K562 (cell line): ENCODE data around the gene KAT2B. TPM values are rescaled to one million over a fixed set of nuclear protein-coding genes. Genes with fewer than 3 reads are reported as not detected.

Source experiments
- ATAC-seq: fragments of 200-7000 bp; cut with Tn5 transposase; 3 replicates; pipeline ENCODE4 v1.9.1; 2020; ENCODE audit warnings: moderate library complexity
- BruUV-seq: library from RNA; stranded (reverse); fragments of 400-500 nt; replicated peaks from 2 replicates; lab custom pipeline; 2021; lab: Mats Ljungman, UMichigan
- CTCF ChIA-PET: fragments of 300-600 bp; formaldehyde crosslinking; extraction: SDS; loops from one replicate; lab custom pipeline; 2021; ENCODE audit warnings: low intra/inter-chr PET ratio; lab: Yijun Ruan, JAX
- POLR2A ChIA-PET: fragments of 300-600, 350-650 bp; sonication (Branson Sonifier 250); formaldehyde crosslinking; extraction: SDS; loops from one replicate; lab custom pipeline; 2021; ENCODE audit warnings: antibody characterized with exemption, inconsistent platforms; lab: Yijun Ruan, JAX
- DNase-seq, 4 experiments: peaks; one replicate each; pipeline versions ENCODE4 v3.0.0 to v3.0.0-alpha.2; 2011 to 2018; ENCODE audit warnings: low spot score in 3 of 4, mixed read lengths in 3 of 4; ENCODE audit errors: extremely low read depth in 1 of 4
- FAIRE-seq: peaks from 2 replicates; lab custom pipeline; 2011; peaks lifted over from hg19 to GRCh38; lab: Jason Lieb, UNC
- H2AFZ ChIP-seq: 2 replicates; pipeline ENCODE4 v1.6.0; 2011; ENCODE audit warnings: low read depth, low read length, control low read depth, inconsistent platforms
- H3K27ac ChIP-seq: fragments of 200-600 bp; 3 replicates; pipeline ENCODE4 v1.8.0; 2011; ENCODE audit warnings: low read depth, mild to moderate bottlenecking, control low read depth, inconsistent platforms, low read length, moderate library complexity, mixed read lengths; ENCODE audit errors: extremely low read depth
- H3K27me3 ChIP-seq, 2 experiments: fragments of 300-600 bp in 1 of 2; 2 replicates in 1 of 2; 3 replicates in 1 of 2; pipeline versions ENCODE4 v1.6.0 to v1.8.0; 2011; ENCODE audit warnings: inconsistent platforms in 2 of 2, low read length in 2 of 2, mild to moderate bottlenecking in 1 of 2, mixed read lengths in 1 of 2, moderate library complexity in 1 of 2; ENCODE audit not compliant: control insufficient read depth in 2 of 2, insufficient read depth in 2 of 2
- H3K36me3 ChIP-seq: fragments of 300-600 bp; 3 replicates; pipeline ENCODE4 v1.8.0; 2011; ENCODE audit warnings: mild to moderate bottlenecking, low read length, inconsistent platforms; ENCODE audit not compliant: control insufficient read depth, insufficient read depth
- H3K4me1 ChIP-seq, 2 experiments: fragments of 200-600 bp in 1 of 2; replicated peaks in 1 of 2; 2 replicates in 1 of 2; 3 replicates in 1 of 2; pipeline versions ENCODE4 v1.5.1 to v1.8.0; 2011; ENCODE audit warnings: inconsistent platforms in 2 of 2, low read length in 2 of 2, mild to moderate bottlenecking in 1 of 2, mixed read lengths in 1 of 2, moderate library complexity in 1 of 2; ENCODE audit not compliant: control insufficient read depth in 2 of 2, insufficient read depth in 2 of 2
- H3K4me2 ChIP-seq: 2 replicates; pipeline ENCODE4 v1.6.1; 2011; ENCODE audit warnings: low read length, control low read depth, inconsistent platforms, mixed read lengths; ENCODE audit not compliant: insufficient read depth
- H3K4me3 ChIP-seq: fragments of 200-600 bp; sonication (generic), shearing (Covaris generic); 2 replicates; pipeline ENCODE4 v1.5.1; 2016; ENCODE audit warnings: control low read depth, inconsistent platforms
- H3K79me2 ChIP-seq: fragments of 200-600 bp; 3 replicates; pipeline ENCODE4 v1.8.0; 2011; ENCODE audit warnings: low read length, inconsistent platforms; ENCODE audit not compliant: control insufficient read depth, insufficient read depth
- H3K9ac ChIP-seq, 2 experiments: 2 replicates each; pipeline versions ENCODE4 v1.6.0 to v1.6.1; 2011; ENCODE audit warnings: low read depth in 2 of 2, low read length in 2 of 2, control low read depth in 1 of 2, inconsistent platforms in 1 of 2, mild to moderate bottlenecking in 1 of 2, mixed read lengths in 1 of 2; ENCODE audit not compliant: insufficient read depth in 1 of 2
- H3K9me1 ChIP-seq: one replicate; pipeline ENCODE4 v1.6.0; 2011; ENCODE audit warnings: inconsistent platforms, mild to moderate bottlenecking, low read length, moderate library complexity; ENCODE audit not compliant: control insufficient read depth, insufficient read depth
- H3K9me3 ChIP-seq: replicated peaks from 2 replicates; pipeline ENCODE4 v1.5.1; 2011; ENCODE audit warnings: low read depth, low read length, inconsistent platforms; ENCODE audit not compliant: control insufficient read depth, insufficient read depth
- H4K20me1 ChIP-seq: replicated peaks from 2 replicates; pipeline ENCODE4 v1.6.1; 2011; ENCODE audit warnings: low read length, inconsistent platforms, mixed read lengths; ENCODE audit not compliant: control insufficient read depth, insufficient read depth
- ETV6 ChIP-seq, 3 experiments: fragments of 150-350 bp in 1 of 3; sonication (generic) in 1 of 3; formaldehyde crosslinking in 1 of 3; IDR thresholded peaks; 2 replicates each; pipeline versions ENCODE4 v1.6.1 to v1.8.0; 2014 to 2022; ENCODE audit warnings: borderline replicate concordance in 2 of 3, low read depth in 2 of 3, antibody characterized with exemption in 1 of 3, low read length in 1 of 3, mild to moderate bottlenecking in 1 of 3, missing genetic modification reagents in 1 of 3
- SMARCC2 ChIP-seq: fragments of 450-650 bp; IDR thresholded peaks from 2 replicates; pipeline ENCODE4 v1.6.1; 2017; ENCODE audit warnings: antibody characterized with exemption, moderate library complexity, mild to moderate bottlenecking, low read depth
- WGBS: fragments of 100-300 bp; shearing (Covaris generic); methylation state at CpG from one replicate; pipeline ENCODE4 v1.1.6; 2016; ENCODE audit warnings: low coverage, mixed read lengths; ENCODE audit not compliant: insufficient coverage; ENCODE audit errors: missing lambda C conversion rate; 5-methylcytosine and 5-hydroxymethylcytosine counted together
- in situ Hi-C: fragments of 300-500 bp; cut with MboI; formaldehyde crosslinking; loops from 4 replicates; pipeline ENCODE4 v1.15.0; 2018; ENCODE audit warnings: inconsistent platforms, mixed read lengths
- intact Hi-C: fragments of 100-400 bp; cut with micrococcal nuclease; formaldehyde crosslinking; loops from 2 replicates; pipeline ENCODE4 v1.14.2; 2022
- polyA plus RNA-seq, 8 experiments: library from polyadenylated mRNA; depleted of rRNA in 4 of 8; stranded (reverse) in 5 of 8; unstranded in 3 of 8; fragments of >200 nt; fragmentation: Nextera tagmentation in 2 of 8; fragmentation: Illumina TruSeq in 1 of 8; extraction: Ambion mirVana in 2 of 8; extraction: Trizol in 1 of 8; gene quantifications; 2 replicates each; pipeline versions ENCODE4 v1.2.1 to v1.2.3, GENCODE V29; 2011 to 2014; ENCODE audit warnings: inconsistent platforms in 1 of 8, missing spikeins in 1 of 8
- total RNA-seq, 7 experiments: library from RNA; depleted of rRNA in 6 of 7; stranded (reverse); fragments of >200 nt in 6 of 7; fragmentation: Illumina TruSeq in 2 of 7; extraction: Trizol in 2 of 7; gene quantifications; 2 replicates each; pipeline versions ENCODE4 v1.2.1 to v1.2.3, GENCODE V29; 2011 to 2021; ENCODE audit warnings: low replicate concordance in 1 of 7
- TF ChIP-seq, protein P1 (sequence below): fragments of 450-650 bp; IDR thresholded peaks from 2 replicates; pipeline ENCODE4 v1.6.1; 2017; ENCODE audit warnings: antibody characterized with exemption
- TF ChIP-seq, protein P2 (sequence below): fragments of 450-650 bp; IDR thresholded peaks from 2 replicates; pipeline ENCODE4 v1.6.1; 2016; ENCODE audit warnings: borderline replicate concordance
- TF ChIP-seq, protein P3 (sequence below), 3 experiments: IDR thresholded peaks in 2 of 3; conservative IDR thresholded peaks in 1 of 3; 2 replicates each; pipeline ENCODE4 v1.5.1; 2011 to 2012; ENCODE audit warnings: low read length in 3 of 3, mild to moderate bottlenecking in 3 of 3, control low read depth in 2 of 3, improper control_type of control experiment in 1 of 3, inconsistent platforms in 1 of 3, low read depth in 1 of 3, mixed read lengths in 1 of 3, moderate library complexity in 1 of 3; ENCODE audit not compliant: insufficient read depth in 2 of 3

The KAT2B gene
- total and polyA plus RNA-seq, 9 of the 15 experiments (the other 6 are each of a cell fraction or from before 2014, with no cell fraction given) = 3.3 to 14.9 (median 12.2) TPM

DNA sequence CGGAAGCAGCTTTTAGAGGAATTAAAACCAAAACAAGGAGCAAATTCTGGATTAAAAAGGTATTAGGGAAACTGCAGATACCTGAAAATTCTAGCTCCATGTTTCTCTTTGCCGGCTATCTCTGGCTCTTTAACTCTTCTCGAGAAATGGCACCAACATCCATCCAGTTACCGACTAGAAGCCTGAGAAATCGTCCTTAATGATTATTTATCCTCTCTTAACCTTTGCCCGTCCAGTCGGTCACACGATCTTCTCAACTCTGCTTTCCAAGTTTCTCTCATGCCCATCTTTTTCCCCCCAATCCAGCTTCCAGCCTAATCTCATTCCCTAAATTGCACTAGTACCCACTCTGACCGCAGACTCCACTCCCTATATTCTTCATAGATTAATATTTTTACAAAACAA, 146.4 kb downstream of the KAT2B start (continued):
- TF ChIP-seq, protein P1, sequence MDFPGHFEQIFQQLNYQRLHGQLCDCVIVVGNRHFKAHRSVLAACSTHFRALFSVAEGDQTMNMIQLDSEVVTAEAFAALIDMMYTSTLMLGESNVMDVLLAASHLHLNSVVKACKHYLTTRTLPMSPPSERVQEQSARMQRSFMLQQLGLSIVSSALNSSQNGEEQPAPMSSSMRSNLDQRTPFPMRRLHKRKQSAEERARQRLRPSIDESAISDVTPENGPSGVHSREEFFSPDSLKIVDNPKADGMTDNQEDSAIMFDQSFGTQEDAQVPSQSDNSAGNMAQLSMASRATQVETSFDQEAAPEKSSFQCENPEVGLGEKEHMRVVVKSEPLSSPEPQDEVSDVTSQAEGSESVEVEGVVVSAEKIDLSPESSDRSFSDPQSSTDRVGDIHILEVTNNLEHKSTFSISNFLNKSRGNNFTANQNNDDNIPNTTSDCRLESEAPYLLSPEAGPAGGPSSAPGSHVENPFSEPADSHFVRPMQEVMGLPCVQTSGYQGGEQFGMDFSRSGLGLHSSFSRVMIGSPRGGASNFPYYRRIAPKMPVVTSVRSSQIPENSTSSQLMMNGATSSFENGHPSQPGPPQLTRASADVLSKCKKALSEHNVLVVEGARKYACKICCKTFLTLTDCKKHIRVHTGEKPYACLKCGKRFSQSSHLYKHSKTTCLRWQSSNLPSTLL = no peak
- 0 out of 2 replicates have a peak, but pooled peaks have one; percentile 25 for TF ChIP-seq SMARCC2
- TF ChIP-seq, protein P2, sequence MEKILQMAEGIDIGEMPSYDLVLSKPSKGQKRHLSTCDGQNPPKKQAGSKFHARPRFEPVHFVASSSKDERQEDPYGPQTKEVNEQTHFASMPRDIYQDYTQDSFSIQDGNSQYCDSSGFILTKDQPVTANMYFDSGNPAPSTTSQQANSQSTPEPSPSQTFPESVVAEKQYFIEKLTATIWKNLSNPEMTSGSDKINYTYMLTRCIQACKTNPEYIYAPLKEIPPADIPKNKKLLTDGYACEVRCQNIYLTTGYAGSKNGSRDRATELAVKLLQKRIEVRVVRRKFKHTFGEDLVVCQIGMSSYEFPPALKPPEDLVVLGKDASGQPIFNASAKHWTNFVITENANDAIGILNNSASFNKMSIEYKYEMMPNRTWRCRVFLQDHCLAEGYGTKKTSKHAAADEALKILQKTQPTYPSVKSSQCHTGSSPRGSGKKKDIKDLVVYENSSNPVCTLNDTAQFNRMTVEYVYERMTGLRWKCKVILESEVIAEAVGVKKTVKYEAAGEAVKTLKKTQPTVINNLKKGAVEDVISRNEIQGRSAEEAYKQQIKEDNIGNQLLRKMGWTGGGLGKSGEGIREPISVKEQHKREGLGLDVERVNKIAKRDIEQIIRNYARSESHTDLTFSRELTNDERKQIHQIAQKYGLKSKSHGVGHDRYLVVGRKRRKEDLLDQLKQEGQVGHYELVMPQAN = 0 out of 2 replicates have a peak, but pooled peaks have one; percentile 52

DNA sequence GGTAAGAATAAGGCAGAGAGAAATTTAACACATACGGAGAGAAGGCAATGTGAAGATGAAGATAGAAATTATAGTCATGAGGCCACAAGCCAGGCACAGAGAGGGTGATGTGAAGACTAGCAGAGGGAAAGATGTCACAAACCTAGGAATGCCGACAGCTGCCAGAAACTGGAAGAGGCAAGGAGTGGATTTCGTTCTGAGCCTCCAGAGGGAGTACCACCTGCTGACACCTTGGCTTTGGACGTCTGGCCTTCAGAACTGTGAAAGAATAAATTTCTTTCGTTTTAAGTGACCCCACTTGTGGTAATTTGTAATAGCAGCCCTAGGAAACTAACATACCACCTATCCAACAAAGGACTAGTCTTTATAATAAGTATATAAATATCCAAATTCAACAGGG, 150.7 kb downstream of the KAT2B start:
- WGBS = 18% methylated on average over 5 of the region's 5 CpGs
- ATAC-seq (no peak), DNase-seq (peak in 1 of 4 experiments; percentile 16), FAIRE-seq (peak; percentile 23)
- H3K27ac ChIP-seq = no peak overlapping the region
- H3K79me2 ChIP-seq = peaks cover under 1% of the 10 kb centered on the region; the same call in 1 of the 3 replicates
- in situ Hi-C loops (no loop called here), intact Hi-C loops (no loop called here)
- CTCF ChIA-PET = interaction anchor here (0.8 kb wide), 1 partner anchor 1926 kb away, joined by 4 read pairs; no protein-coding TSS in a partner anchor
- no peaks in the 10 kb centered on the region for H3K9me1 ChIP-seq
- no peaks in the 10 kb centered on the region for H3K27me3 ChIP-seq
- H2AFZ ChIP-seq = peak overlapping the region; percentile 46
- H3K4me3 ChIP-seq = no peak overlapping the region
- peak overlapping the region in 1 of 2 experiments; percentile 21; a peak in 1 of 4 replicates for H3K9ac ChIP-seq
- H4K20me1 ChIP-seq = no peaks in the 10 kb centered on the region
- no peaks in the 10 kb centered on the region for H3K9me3 ChIP-seq
- no peaks in the 10 kb centered on the region for H3K36me3 ChIP-seq
- no peak overlapping the region for H3K4me2 ChIP-seq
- no TSS peak for BruUV-seq
- POLR2A ChIA-PET = no interaction called here
- peaks cover 0 to 8% of the 10 kb centered on the region in 2 experiments; a peak in 2 of 5 replicates for H3K4me1 ChIP-seq
- TF ChIP-seq, protein P3, sequence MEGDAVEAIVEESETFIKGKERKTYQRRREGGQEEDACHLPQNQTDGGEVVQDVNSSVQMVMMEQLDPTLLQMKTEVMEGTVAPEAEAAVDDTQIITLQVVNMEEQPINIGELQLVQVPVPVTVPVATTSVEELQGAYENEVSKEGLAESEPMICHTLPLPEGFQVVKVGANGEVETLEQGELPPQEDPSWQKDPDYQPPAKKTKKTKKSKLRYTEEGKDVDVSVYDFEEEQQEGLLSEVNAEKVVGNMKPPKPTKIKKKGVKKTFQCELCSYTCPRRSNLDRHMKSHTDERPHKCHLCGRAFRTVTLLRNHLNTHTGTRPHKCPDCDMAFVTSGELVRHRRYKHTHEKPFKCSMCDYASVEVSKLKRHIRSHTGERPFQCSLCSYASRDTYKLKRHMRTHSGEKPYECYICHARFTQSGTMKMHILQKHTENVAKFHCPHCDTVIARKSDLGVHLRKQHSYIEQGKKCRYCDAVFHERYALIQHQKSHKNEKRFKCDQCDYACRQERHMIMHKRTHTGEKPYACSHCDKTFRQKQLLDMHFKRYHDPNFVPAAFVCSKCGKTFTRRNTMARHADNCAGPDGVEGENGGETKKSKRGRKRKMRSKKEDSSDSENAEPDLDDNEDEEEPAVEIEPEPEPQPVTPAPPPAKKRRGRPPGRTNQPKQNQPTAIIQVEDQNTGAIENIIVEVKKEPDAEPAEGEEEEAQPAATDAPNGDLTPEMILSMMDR (IDR thresholded peaks at IDR 0.05 in 2 of 3, conservative IDR thresholded peaks at IDR 0.05 in 1 of 3; ENCODE audit: insufficient read depth in 2 of 3, low read depth in 1 of 3, low read length in 3 of 3) = peak; percentile 7 to 40 (median 36); a peak in 2 of 6 replicates
- TF ChIP-seq ETV6 (IDR thresholded peaks at IDR 0.05; ENCODE audit: borderline replicate concordance in 1 of 2, low read depth in 2 of 2, low read length in 1 of 2) = no peak
- no peak for TF ChIP-seq ETV6 (CRISPR knock-in tag; IDR thresholded peaks at IDR 0.05; ENCODE audit: borderline replicate concordance)
